Activated CD4-positive, alpha-beta memory T cell treated with anti-CD3 and anti-CD28 coated beads, Interleukin-2, amount 10 ng/mL, durations not matched to agents 7 days and 5 days (primary cell): ENCODE results near the gene SLC2A4RG. TPM values are rescaled to one million over a fixed set of nuclear protein-coding genes. Genes with fewer than 3 reads are reported as not detected.

Experiments used
- CTCF ChIA-PET: fragments of 350-600 bp; sonication (Branson Sonifier 250); formaldehyde crosslinking; loops from one replicate; lab custom pipeline; 2021; ENCODE audit warnings: antibody characterized with exemption, inconsistent platforms; lab: Charles Lee
- POLR2A ChIA-PET: fragments of 350-600 bp; sonication (Branson Sonifier 250); formaldehyde crosslinking; loops from one replicate; lab custom pipeline; 2021; ENCODE audit warnings: antibody characterized with exemption; lab: Charles Lee
- DNase-seq: peaks from one replicate; pipeline ENCODE4 v3.0.0-alpha.2; 2020
- H3K27ac Mint-ChIP-seq: one replicate; pipeline ENCODE4 v1.8.0; 2021; ENCODE audit warnings: mild to moderate bottlenecking, mixed read lengths
- H3K27me3 Mint-ChIP-seq: one replicate; pipeline ENCODE4 v1.8.0; 2021; ENCODE audit warnings: mixed read lengths
- H3K36me3 Mint-ChIP-seq: one replicate; pipeline ENCODE4 v1.8.0; 2021; ENCODE audit warnings: low read depth, mixed read lengths
- H3K4me1 Mint-ChIP-seq: one replicate; pipeline ENCODE4 v1.8.0; 2021; ENCODE audit warnings: mixed read lengths
- H3K4me3 Mint-ChIP-seq: one replicate; pipeline ENCODE4 v1.8.0; 2021; ENCODE audit warnings: mild to moderate bottlenecking, mixed read lengths
- H3K9me3 Mint-ChIP-seq: one replicate; pipeline ENCODE4 v1.8.0; 2021; ENCODE audit warnings: mixed read lengths
- total RNA-seq, 2 experiments: library from RNA; stranded (reverse); gene quantifications; one replicate each; pipeline ENCODE4 v1.2.3, GENCODE V29; 2021

SLC2A4RG gene
- total RNA-seq, 2 experiments from 2014 or later, result 88.3 to 90.4 TPM

DNA sequence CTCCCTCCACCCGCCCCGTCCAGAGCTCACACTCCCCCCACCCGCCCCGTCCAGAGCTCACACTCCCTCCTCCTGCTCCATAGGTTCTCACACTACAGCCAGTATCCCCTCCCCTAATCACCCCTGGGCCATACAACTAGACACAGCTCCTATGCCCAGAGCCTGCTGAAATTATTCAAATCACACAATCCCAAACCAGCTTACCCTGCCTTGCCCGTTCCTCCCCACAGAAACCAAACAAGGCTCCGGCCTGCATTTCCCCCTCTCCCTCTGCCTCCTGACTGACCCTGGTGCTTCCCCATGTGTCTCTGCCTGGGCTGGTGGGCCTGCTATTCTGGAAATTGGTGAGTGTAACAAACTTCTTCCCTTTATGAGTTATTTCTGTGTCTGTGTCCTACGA, 18.6 kb downstream of the SLC2A4RG start:
- Mint-ChIP-seq H3K9me3 (no peaks in the 10 kb centered on the region), H3K27ac (no peak overlapping the region), H3K4me3 (no peak overlapping the region), H3K4me1 (peaks cover 23% of the 10 kb centered on the region), H3K36me3 (no peaks in the 10 kb centered on the region), H3K27me3 (peaks cover 25% of the 10 kb centered on the region)
- CTCF ChIA-PET, result no interaction called here
- POLR2A ChIA-PET, result no interaction called here
- DNase-seq, result no peak

DNA sequence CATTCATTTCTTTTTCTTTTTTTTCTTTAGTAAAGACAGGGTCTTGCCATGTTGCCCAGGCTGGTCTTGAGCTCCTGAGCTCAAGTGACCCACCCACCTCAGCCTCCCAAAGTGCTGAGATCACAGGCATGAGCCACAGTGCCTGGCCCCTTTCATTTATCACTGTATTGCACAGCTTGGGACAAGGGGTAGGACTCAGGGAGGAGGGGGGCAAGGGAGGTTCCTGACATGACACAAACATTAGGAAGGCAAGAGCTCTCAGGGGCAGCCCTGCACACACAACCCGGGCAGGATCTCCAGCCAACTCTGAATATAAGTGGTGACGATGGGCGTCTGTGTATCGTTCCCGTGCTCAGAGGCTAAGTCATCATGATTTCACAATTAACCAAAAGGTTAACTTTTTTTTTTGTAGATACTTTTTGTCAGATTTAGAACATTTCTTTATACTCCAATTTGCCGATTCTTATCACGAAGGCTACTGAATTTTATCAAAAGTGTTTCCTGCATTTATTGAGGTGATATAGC, 19.9 kb downstream of the SLC2A4RG start:
- DNase-seq, result no peak
- Mint-ChIP-seq H3K4me3 (no peak overlapping the region), H3K27ac (no peak overlapping the region), H3K9me3 (no peaks in the 10 kb centered on the region), H3K36me3 (no peaks in the 10 kb centered on the region), H3K4me1 (peaks cover 23% of the 10 kb centered on the region), H3K27me3 (peaks cover 25% of the 10 kb centered on the region)
- ChIA-PET POLR2A (interaction anchor here (1.2 to 1.4 kb wide), 2 partner anchors 9 to 238 kb away, joined by 3 read pairs; no protein-coding TSS in a partner anchor), CTCF (no interaction called here)

DNA sequence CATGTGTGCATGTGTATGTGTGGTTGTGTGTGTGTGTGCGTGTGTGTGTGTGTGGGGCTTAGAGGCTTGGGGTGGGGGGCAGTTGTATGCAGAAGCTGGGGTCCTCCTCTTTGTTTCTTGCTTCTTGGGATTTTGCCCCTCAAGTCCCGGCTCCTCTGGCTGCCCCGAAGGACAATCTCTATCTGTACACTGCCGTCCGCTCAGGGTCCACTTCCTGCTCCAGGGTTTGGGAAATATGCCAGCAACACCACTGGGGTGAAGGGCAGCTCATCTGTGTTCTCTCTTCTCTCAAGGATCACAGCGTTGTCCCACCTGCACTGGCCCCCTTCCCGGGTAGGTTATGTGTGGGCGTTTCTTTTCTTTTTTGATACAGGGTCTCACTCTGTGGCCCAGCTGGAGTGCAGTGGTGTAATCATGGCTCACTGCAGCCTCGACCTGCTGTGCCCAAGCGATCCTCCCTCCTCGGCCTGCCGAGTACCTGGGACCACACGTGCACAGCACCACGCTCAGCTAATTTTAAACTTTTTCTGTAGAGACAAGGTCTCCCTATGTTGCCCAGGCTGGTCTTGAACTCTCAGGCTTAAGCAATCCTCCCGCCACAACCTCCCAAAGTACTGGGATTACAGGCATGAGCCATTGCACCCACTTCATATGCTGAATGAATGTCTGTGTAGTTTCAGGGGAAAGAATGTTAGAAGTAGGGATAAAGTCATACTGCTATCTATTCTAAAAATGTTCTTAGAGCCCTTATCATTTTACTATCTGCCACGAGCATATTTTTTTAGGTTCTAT, 25.7 kb downstream of the SLC2A4RG start:
- DNase-seq, result no peak
- peaks cover 9% of the 10 kb centered on the region for H3K27me3 Mint-ChIP-seq
- CTCF ChIA-PET, result interaction anchor here (1.1 kb wide), 1 partner anchor 19 kb away, joined by 3 read pairs; no protein-coding TSS in a partner anchor
- POLR2A ChIA-PET, result no interaction called here
- H3K9me3 Mint-ChIP-seq, result no peaks in the 10 kb centered on the region
- H3K27ac Mint-ChIP-seq, result no peak overlapping the region
- H3K4me3 Mint-ChIP-seq, result no peak overlapping the region
- H3K36me3 Mint-ChIP-seq, result no peaks in the 10 kb centered on the region
- H3K4me1 Mint-ChIP-seq, result no peaks in the 10 kb centered on the region

DNA sequence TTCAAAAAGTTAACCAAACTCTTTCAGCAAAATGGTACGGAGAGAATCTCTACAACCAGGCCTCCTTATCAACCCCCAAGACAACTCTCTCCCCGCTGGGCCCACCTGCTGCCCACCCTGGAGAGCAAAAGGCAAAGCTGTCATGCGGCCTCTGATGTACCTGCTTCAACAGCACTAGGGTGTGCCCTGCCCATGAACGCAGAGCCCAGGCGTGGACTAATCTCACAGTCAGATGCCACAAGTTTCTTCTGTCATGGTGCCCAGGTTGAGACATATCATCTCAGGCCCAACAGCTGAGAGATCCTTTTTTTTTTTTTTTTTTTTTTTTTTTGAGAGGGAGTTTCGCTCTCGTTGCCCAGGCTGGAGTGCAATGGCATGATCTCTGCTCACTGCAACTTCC, 26.3 kb downstream of the SLC2A4RG start:
- H3K4me3 Mint-ChIP-seq, result no peak overlapping the region
- CTCF ChIA-PET, result no interaction called here
- POLR2A ChIA-PET, result no interaction called here
- H3K36me3 Mint-ChIP-seq, result no peaks in the 10 kb centered on the region
- no peaks in the 10 kb centered on the region for H3K9me3 Mint-ChIP-seq
- no peak for DNase-seq
- H3K27me3 Mint-ChIP-seq, result peaks cover 9% of the 10 kb centered on the region
- H3K4me1 Mint-ChIP-seq, result no peaks in the 10 kb centered on the region
- no peak overlapping the region for H3K27ac Mint-ChIP-seq

- Mint-ChIP-seq H3K9me3 (no peaks in the 10 kb centered on the region), H3K4me3 (no peak overlapping the region), H3K4me1 (no peaks in the 10 kb centered on the region), H3K27ac (no peak overlapping the region), H3K36me3 (no peaks in the 10 kb centered on the region), H3K27me3 (peaks cover 6% of the 10 kb centered on the region)
- ChIA-PET CTCF (no interaction called here), POLR2A (no interaction called here)
- DNase-seq, result no peak
Measured at GRCh38 chr20:63766695-63767426, 27.3 kb downstream of the SLC2A4RG start.

DNA sequence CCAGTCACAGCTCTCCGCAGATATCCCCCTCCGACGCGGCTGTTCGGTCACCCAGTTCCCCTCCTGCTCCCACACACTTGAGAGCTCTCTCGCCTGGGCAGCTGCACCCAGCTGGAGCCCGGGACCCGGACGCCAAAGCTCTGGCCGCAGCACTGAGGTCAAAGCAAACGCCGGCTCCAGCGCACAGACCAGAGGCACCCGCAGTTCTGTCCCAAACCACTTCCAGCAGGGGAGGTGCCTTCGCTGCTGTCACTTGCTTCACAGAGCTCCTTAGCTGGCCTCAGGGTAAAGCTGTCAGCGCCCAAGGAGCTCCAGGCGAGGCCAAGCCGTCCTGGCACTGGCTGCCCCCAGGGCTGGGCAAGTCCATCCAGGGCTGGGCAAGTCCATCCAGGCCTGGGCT, 27.9 kb downstream of the SLC2A4RG start:
- Mint-ChIP-seq H3K27me3 (peaks cover 3% of the 10 kb centered on the region), H3K36me3 (no peaks in the 10 kb centered on the region), H3K4me3 (no peak overlapping the region), H3K9me3 (no peaks in the 10 kb centered on the region), H3K27ac (no peak overlapping the region), H3K4me1 (no peaks in the 10 kb centered on the region)
- CTCF ChIA-PET, result no interaction called here
- POLR2A ChIA-PET, result no interaction called here
- no peak for DNase-seq

- no peak for DNase-seq
- no peak overlapping the region for H3K4me3 Mint-ChIP-seq
- H3K36me3 Mint-ChIP-seq, result no peaks in the 10 kb centered on the region
- H3K27me3 Mint-ChIP-seq, result no peaks in the 10 kb centered on the region
- no peaks in the 10 kb centered on the region for H3K9me3 Mint-ChIP-seq
- no peak overlapping the region for H3K27ac Mint-ChIP-seq
- no peaks in the 10 kb centered on the region for H3K4me1 Mint-ChIP-seq
- CTCF ChIA-PET, result no interaction called here
- POLR2A ChIA-PET, result no interaction called here
Measured at GRCh38 chr20:63767886-63768285, 28.3 kb downstream of the SLC2A4RG start.

DNA sequence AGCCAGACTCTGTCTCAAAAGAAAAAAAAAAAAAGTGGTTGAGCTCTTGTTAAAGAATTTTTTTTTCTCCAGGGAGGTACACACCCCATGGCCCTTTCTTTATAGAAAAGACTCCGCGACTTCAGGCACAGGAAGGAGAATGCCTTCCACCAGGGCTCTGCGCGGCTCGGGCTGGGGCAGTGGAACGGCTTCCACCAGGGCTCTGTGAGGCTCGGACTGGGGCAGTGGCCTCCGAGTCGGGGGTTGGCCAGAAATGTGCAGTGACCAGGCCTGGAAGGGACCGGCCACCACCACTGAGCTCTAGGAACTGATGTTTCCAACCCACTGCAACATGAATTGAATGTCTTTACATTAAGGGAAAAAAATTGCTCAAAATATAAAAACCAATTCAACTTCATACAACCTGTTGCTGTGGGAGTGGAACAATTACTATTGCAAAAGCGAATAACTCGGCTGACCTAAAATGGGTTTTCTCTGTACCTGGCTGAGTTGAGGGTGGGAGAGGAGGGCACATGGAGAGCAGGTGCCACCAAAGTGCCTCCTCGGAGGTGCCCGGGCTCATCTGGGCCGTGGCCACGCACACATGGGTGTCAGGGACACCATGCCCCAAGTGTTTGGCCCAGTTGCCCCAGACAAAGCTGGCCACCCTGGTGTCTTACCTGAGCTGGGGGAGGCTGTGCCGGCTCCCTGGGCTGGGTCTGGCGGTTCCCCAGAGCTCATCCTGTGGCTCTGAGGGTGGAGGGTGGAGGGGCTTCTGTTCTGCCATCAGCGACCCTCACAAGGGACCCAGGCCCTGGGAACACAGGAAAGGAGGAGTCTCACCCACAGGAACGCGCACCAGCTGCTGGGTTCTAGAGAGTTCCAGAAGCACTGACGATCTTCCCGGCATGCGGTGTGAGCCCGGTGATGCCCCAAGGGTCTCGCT, 29.3 kb downstream of the SLC2A4RG start:
- ChIA-PET POLR2A (no interaction called here), CTCF (no interaction called here)
- no peak for DNase-seq
- H3K27me3 Mint-ChIP-seq, result no peaks in the 10 kb centered on the region
- no peaks in the 10 kb centered on the region for H3K4me1 Mint-ChIP-seq
- no peaks in the 10 kb centered on the region for H3K36me3 Mint-ChIP-seq
- H3K4me3 Mint-ChIP-seq, result no peak overlapping the region
- H3K27ac Mint-ChIP-seq, result no peak overlapping the region
- no peaks in the 10 kb centered on the region for H3K9me3 Mint-ChIP-seq

DNA sequence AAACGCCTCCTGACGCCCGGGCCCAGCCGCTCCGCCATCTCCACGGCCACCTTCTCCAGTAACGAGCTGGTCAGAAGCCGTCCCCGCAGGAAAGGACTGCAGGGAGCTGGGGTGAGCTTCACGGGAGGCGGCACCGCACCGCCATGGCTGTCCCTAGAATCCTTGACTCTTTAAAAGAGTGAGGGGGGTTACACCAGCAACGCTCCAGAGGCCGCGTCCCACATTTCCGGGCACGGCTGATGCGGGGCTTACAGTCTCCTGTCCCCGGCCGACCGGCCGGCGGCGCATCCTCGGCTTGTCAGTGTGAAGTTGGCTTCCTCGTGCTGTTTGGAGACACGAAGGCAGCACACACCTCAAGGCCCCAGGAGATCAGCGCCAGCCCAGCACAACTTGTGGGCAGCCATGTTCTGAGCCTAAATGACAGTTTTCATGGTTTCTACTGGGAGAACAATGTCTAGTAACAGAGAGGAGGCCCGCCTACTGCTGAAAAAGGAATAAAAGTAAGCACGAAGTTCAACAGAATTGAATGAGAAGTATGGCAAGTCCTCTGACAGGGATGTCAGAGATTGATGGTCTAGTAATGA, 30.4 kb downstream of the SLC2A4RG start:
- Mint-ChIP-seq H3K27ac (no peak overlapping the region), H3K4me1 (no peaks in the 10 kb centered on the region), H3K36me3 (no peaks in the 10 kb centered on the region), H3K27me3 (peaks cover 2% of the 10 kb centered on the region), H3K4me3 (no peak overlapping the region), H3K9me3 (no peaks in the 10 kb centered on the region)
- no peak for DNase-seq
- POLR2A ChIA-PET, result no interaction called here
- CTCF ChIA-PET, result no interaction called here

- ChIA-PET POLR2A (no interaction called here), CTCF (no interaction called here)
- H3K27me3 Mint-ChIP-seq, result peaks cover 2% of the 10 kb centered on the region
- H3K9me3 Mint-ChIP-seq, result no peaks in the 10 kb centered on the region
- no peaks in the 10 kb centered on the region for H3K36me3 Mint-ChIP-seq
- no peak overlapping the region for H3K27ac Mint-ChIP-seq
- no peaks in the 10 kb centered on the region for H3K4me1 Mint-ChIP-seq
- no peak overlapping the region for H3K4me3 Mint-ChIP-seq
- DNase-seq, result no peak
Measured at GRCh38 chr20:63771046-63771707, 31.6 kb downstream of the SLC2A4RG start.

- ChIA-PET POLR2A (no interaction called here), CTCF (no interaction called here)
- peaks cover 2% of the 10 kb centered on the region for H3K27me3 Mint-ChIP-seq
- H3K9me3 Mint-ChIP-seq, result no peaks in the 10 kb centered on the region
- H3K36me3 Mint-ChIP-seq, result no peaks in the 10 kb centered on the region
- DNase-seq, result no peak
- no peak overlapping the region for H3K4me3 Mint-ChIP-seq
- no peak overlapping the region for H3K27ac Mint-ChIP-seq
- H3K4me1 Mint-ChIP-seq, result no peaks in the 10 kb centered on the region
Measured at GRCh38 chr20:63772781-63773518, 33.4 kb downstream of the SLC2A4RG start.
